ENCODE data around the gene TMX4.
"Not testable (repeated sequence)": the region's sequence is repeated elsewhere in the genome, so short reads cannot be mapped to it uniquely, and the experiment has no call there.

The TMX4 gene

GRCh38 chr20:8019246-8019997, at the start of gene TMX4:
Gene TMX4 (minus strand): TSS chr20:8019761. CDS start chr20:8019613, 148 bp downstream.
- DNase-seq, result peak; percentile 92

- DNase-seq, result no peak
Observed at GRCh38 chr20:8067082-8067481, 47.5 kb upstream of the TMX4 start.

- DNase-seq, result no peak
Observed at GRCh38 chr20:8066662-8067061, 47.1 kb upstream of the TMX4 start.

GRCh38 chr20:8065691-8066090, 46.1 kb upstream of the TMX4 start:
- DNase-seq, result no peak

GRCh38 chr20:8062756-8063155, 43.2 kb upstream of the TMX4 start:
- no peak for DNase-seq

- DNase-seq, result no peak
Observed at GRCh38 chr20:8061861-8062518, 42.4 kb upstream of the TMX4 start.

- no peak for DNase-seq
Observed at GRCh38 chr20:8060977-8061376, 41.4 kb upstream of the TMX4 start.

GRCh38 chr20:8057871-8058270, 38.3 kb upstream of the TMX4 start:
- no peak for DNase-seq

GRCh38 chr20:8055096-8055495, 35.5 kb upstream of the TMX4 start:
- no peak for DNase-seq

GRCh38 chr20:8050157-8050837, 30.7 kb upstream of the TMX4 start:
- no peak for DNase-seq

GRCh38 chr20:8049310-8049709, 29.7 kb upstream of the TMX4 start:
- DNase-seq, result no peak

- DNase-seq, result no peak
Observed at GRCh38 chr20:8045946-8046345, 26.4 kb upstream of the TMX4 start.

GRCh38 chr20:8043687-8044282, 24.2 kb upstream of the TMX4 start:
- DNase-seq, result peak; percentile 78

GRCh38 chr20:8039042-8039441, 19.5 kb upstream of the TMX4 start:
- no peak for DNase-seq

- no peak for DNase-seq
Observed at GRCh38 chr20:8036771-8037170, 17.2 kb upstream of the TMX4 start.

GRCh38 chr20:8033151-8033841, 13.7 kb upstream of the TMX4 start:
- no peak for DNase-seq

GRCh38 chr20:8032499-8032898, 12.9 kb upstream of the TMX4 start:
- no peak for DNase-seq

- DNase-seq, result not testable (repeated sequence)
Observed at GRCh38 chr20:8031539-8031938, 12.0 kb upstream of the TMX4 start.

- DNase-seq, result no peak
Observed at GRCh38 chr20:8021541-8022269, 2.1 kb upstream of the TMX4 start.

- peak; percentile 63 for DNase-seq
Observed at GRCh38 chr20:8020314-8021079, 936 bp upstream of the TMX4 start.

- DNase-seq, result no peak
Observed at GRCh38 chr20:8019998-8020247, 362 bp upstream of the TMX4 start.

GRCh38 chr20:8018958-8019245, 659 bp downstream of the TMX4 start:
- DNase-seq, result peak; percentile 72

Data from CD4-positive, alpha-beta T cell treated with Interleukin-12 subunit alpha and Interleukin-12 subunit beta, for 1 hour (primary cell).